Naive thymus-derived CD8-positive, alpha-beta T cell (primary cell): ENCODE data around the gene BAMBI. TPM values are rescaled to one million over a fixed set of nuclear protein-coding genes. Genes with fewer than 3 reads are reported as not detected.
A peak's percentile ranks its signal among the peaks of the same experiment; 100 is the strongest.

ENCODE experiments used
- ATAC-seq, 2 donors: fragments of 150-1000 bp; cut with Tn5 transposase in 1 of 2; sonication (Bioruptor Pico), chemical (Tn5 transposase) in 1 of 2; 1 replicate in 1 of 2; 2 replicates in 1 of 2; pipeline ENCODE4 v1.10.0; 2021; ENCODE audit warnings: mild to moderate bottlenecking in 2 of 2, moderate library complexity in 2 of 2
- POLR2A ChIA-PET: fragments of 350-600 bp; sonication (Branson Sonifier 250); formaldehyde crosslinking; loops from one replicate; lab custom pipeline; 2021; ENCODE audit warnings: antibody characterized with exemption; lab: Charles Lee
- DNase-seq, 10 donors: peaks; one replicate each; pipeline versions ENCODE4 v3.0.0 to v3.0.0-alpha.2; 2020 to 2022
- H3K27ac Mint-ChIP-seq, 10 donors: one replicate each; pipeline ENCODE4 v1.8.0; 2020 to 2022; ENCODE audit warnings: mild to moderate bottlenecking in 10 of 10, mixed read lengths in 10 of 10, moderate library complexity in 4 of 10, inconsistent platforms in 1 of 10
- H3K27me3 Mint-ChIP-seq, 5 donors: one replicate each; pipeline ENCODE4 v1.8.0; 2021 to 2022; ENCODE audit warnings: mixed read lengths in 5 of 5
- H3K36me3 Mint-ChIP-seq, 3 donors: one replicate each; pipeline ENCODE4 v1.8.0; 2020 to 2022; ENCODE audit warnings: mixed read lengths in 3 of 3, mild to moderate bottlenecking in 2 of 3, inconsistent platforms in 1 of 3
- H3K4me1 Mint-ChIP-seq, 4 donors: one replicate each; pipeline ENCODE4 v1.8.0; 2021 to 2022; ENCODE audit warnings: mixed read lengths in 4 of 4
- H3K4me3 Mint-ChIP-seq, 10 donors: one replicate each; pipeline ENCODE4 v1.8.0; 2020 to 2022; ENCODE audit warnings: mild to moderate bottlenecking in 10 of 10, mixed read lengths in 10 of 10, moderate library complexity in 6 of 10, inconsistent platforms in 1 of 10
- H3K9me3 Mint-ChIP-seq, 9 donors: one replicate each; pipeline ENCODE4 v1.8.0; 2020 to 2022; ENCODE audit warnings: mixed read lengths in 9 of 9, mild to moderate bottlenecking in 3 of 9, inconsistent platforms in 1 of 9, moderate library complexity in 1 of 9
- polyA plus RNA-seq, 3 donors: library from polyadenylated mRNA; unstranded; fragments of 300-500 nt; fragmentation: Illumina TruSeq; gene quantifications; one replicate each; pipeline ENCODE4 v1.2.3, GENCODE V29; 2021
- total RNA-seq, 8 experiments: library from RNA in 2 of 8; stranded (reverse) in 2 of 8; gene quantifications; one replicate each; pipeline ENCODE4 v1.2.3 and lab custom pipeline; 2021 to 2026

Gene BAMBI
- total and polyA plus RNA-seq, 5 experiments from 2014 or later: 0.19 TPM; not detected in 4

DNA sequence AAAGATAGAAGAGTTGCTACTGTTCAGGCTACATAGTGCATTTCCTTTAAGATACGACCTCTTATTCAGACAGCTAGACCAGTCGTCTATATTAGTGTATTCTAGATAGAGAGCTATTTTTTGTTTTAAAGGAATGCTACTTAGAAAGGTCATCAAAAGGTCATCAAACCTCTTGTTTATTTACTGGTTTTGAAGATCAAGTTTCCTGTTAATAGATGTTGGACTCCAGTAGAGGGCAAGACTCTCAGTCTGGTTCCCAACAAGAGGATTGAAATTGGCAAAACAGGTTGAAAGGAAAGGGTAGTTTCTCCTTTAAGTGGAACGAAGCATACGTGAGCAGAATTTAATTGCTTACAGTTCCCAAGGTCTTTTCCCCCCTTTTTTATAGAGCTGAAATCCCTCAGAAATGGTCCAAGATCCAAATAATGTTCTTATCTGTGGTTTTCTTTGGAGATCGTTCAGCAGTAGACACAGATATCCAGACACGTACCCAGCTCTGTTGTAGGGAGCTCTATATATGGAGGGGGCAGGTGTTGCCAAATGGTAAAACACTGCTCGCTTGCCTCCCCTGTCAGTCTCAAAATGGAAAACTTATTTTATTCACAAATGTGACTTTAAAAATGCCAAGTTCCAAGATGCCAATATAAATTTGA lies 37.2 kb downstream of the BAMBI start:
- Mint-ChIP-seq H3K4me1 (no peaks in the 10 kb centered on the region), H3K27me3 (peaks cover 0 to 10% (median 5%) of the 10 kb centered on the region in 5 donors), H3K4me3 (no peak overlapping the region), H3K9me3 (no peaks in the 10 kb centered on the region), H3K36me3 (no peaks in the 10 kb centered on the region), H3K27ac (no peak overlapping the region)
- POLR2A ChIA-PET: no interaction called here
- ATAC-seq (no peak), DNase-seq (no peak)

DNA sequence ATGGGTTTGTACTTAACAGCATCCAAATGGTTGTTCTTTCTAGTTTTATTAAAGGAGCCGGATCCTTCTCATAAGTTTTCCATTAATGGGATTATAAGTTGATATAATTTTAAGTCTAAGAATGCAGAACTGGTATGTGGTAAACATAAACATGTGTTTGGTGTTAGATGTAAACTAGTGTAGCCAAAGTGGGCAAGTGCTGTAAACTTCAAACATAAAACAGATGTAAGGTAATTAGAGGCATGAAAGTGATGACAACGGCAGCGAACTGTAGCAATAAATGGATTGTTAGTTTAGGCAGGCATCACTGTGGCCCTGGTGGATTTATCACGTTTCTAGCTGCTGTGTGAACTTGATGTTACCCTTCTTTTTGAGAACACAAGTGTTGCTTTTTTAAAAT lies 37.9 kb downstream of the BAMBI start:
- POLR2A ChIA-PET: no interaction called here
- DNase-seq: no peak
- Mint-ChIP-seq H3K9me3 (no peaks in the 10 kb centered on the region), H3K36me3 (no peaks in the 10 kb centered on the region), H3K4me1 (no peaks in the 10 kb centered on the region), H3K27me3 (peaks cover 0 to 12% (median 6%) of the 10 kb centered on the region in 5 donors), H3K27ac (no peak overlapping the region), H3K4me3 (no peak overlapping the region)
- no peak for ATAC-seq

DNA sequence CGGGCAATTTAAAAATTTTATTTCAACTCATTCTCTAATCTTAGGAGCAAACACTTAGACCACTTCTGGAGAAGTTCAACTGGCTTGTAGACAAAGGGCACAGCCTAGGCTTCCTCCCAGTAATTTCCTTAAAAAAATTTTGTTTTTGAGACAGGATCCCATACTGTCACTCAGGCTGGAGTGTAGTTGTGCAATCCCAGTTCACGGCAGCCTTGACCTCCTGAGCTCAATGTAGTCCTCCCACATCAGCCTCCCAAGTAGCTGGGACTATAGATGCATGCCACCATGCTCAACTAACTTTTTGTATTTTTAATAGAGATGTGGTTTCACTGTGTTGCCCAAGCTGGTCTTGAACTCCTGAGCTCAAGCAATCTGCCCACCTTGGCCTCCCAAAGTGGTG lies 38.4 kb downstream of the BAMBI start:
- ATAC-seq (no peak), DNase-seq (no peak)
- POLR2A ChIA-PET: no interaction called here
- Mint-ChIP-seq H3K27me3 (peaks cover 1 to 14% (median 6%) of the 10 kb centered on the region in 5 donors), H3K36me3 (no peaks in the 10 kb centered on the region), H3K9me3 (no peaks in the 10 kb centered on the region), H3K27ac (no peak overlapping the region), H3K4me3 (no peak overlapping the region), H3K4me1 (no peaks in the 10 kb centered on the region)

DNA sequence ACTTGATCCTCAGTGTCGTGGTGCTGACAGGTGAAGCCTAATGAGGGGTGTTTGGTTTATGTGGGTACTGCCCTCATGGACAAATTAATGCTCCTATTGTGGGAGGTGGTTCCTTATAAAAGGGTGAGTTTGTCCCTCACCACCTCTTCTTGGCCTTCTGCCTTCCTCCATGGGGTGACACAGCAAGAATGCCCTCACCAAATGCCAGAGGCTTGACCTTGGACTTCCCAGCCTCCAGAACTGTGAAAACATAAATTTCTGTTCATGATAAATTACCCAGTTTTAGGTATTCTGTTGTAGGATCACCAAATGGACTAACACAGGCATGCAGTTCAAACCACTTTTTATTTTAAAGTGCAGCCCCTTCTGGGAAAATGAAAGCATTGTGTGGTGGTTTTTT lies 39.4 kb downstream of the BAMBI start:
- DNase-seq (no peak), ATAC-seq (no peak)
- peaks cover 8 to 24% (median 11%) of the 10 kb centered on the region in 5 donors for H3K27me3 Mint-ChIP-seq
- H3K4me1 Mint-ChIP-seq: peaks cover 0 to 3% (median 1%) of the 10 kb centered on the region in 4 donors
- POLR2A ChIA-PET: no interaction called here
- H3K27ac Mint-ChIP-seq: no peak overlapping the region
- H3K9me3 Mint-ChIP-seq: no peaks in the 10 kb centered on the region
- H3K4me3 Mint-ChIP-seq: no peak overlapping the region
- no peaks in the 10 kb centered on the region for H3K36me3 Mint-ChIP-seq

DNA sequence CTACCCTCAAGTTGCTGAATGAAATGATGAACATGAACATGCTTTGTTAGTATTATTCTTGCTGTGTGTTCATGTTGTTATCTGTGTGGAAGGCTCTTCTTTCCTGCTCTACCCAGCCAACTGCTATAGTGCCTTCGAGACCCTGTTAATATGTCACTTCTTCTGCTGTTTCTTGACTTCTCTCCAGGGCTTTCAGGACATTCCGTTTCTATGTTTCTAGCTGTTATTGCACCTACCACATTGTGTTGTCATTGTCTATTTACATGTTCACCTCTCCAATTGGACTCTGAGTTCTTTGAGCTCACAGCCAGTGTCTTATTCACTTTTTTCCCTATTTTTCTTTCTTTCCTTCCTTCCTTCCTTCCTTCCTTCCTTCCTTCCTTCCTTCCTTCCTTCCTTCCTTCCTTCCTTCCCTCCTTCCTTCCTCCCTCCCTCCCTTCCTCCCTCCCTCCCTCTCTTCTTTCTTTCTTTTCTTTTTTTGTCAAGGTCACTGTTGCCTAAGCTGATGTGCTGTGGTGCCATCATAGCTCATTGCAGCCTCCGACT lies 40.4 kb downstream of the BAMBI start:
- no peak for DNase-seq
- ATAC-seq: no peak
- no peak overlapping the region for H3K4me3 Mint-ChIP-seq
- H3K27ac Mint-ChIP-seq: no peak overlapping the region
- H3K27me3 Mint-ChIP-seq: peaks cover 8 to 32% (median 15%) of the 10 kb centered on the region in 5 donors
- no peaks in the 10 kb centered on the region for H3K9me3 Mint-ChIP-seq
- no peaks in the 10 kb centered on the region for H3K36me3 Mint-ChIP-seq
- peaks cover 0 to 11% (median 8%) of the 10 kb centered on the region in 4 donors for H3K4me1 Mint-ChIP-seq
- POLR2A ChIA-PET: no interaction called here

DNA sequence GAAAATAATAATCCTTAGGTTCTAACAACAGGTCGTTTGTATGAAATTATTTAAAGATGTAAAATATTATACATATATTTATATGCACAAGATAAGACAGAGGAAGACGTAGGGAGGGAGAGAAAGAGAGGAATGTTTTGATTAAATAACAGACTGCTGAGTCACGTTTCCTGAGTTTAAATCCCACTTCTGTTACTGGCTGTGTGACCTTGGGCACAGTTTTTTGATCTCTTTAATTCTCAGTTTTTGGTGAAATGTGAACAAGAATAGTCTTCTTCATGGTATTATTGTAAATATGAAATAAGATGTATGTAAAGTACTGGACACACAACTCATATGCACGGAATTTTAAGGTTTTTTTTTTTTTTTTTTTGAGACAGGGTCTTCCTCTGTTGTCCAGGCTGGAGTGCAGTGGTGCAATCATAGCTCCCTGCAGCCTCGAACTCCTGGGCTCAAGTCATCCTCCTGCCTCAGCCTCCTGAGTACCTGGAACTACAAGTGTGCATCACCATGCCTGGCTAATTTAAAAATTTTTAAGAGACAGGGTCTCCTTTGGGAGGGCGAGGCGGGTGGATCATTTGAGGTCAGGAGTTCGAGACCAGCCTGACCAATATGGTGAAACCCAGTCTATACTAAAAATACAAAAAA lies 42.6 kb downstream of the BAMBI start:
- Mint-ChIP-seq H3K27me3 (peaks cover 17 to 37% (median 24%) of the 10 kb centered on the region in 5 donors), H3K27ac (no peak overlapping the region), H3K4me1 (peaks cover 0 to 13% (median 8%) of the 10 kb centered on the region in 4 donors), H3K36me3 (no peaks in the 10 kb centered on the region), H3K4me3 (no peak overlapping the region), H3K9me3 (no peaks in the 10 kb centered on the region)
- DNase-seq (no peak), ATAC-seq (no peak)
- POLR2A ChIA-PET: no interaction called here

DNA sequence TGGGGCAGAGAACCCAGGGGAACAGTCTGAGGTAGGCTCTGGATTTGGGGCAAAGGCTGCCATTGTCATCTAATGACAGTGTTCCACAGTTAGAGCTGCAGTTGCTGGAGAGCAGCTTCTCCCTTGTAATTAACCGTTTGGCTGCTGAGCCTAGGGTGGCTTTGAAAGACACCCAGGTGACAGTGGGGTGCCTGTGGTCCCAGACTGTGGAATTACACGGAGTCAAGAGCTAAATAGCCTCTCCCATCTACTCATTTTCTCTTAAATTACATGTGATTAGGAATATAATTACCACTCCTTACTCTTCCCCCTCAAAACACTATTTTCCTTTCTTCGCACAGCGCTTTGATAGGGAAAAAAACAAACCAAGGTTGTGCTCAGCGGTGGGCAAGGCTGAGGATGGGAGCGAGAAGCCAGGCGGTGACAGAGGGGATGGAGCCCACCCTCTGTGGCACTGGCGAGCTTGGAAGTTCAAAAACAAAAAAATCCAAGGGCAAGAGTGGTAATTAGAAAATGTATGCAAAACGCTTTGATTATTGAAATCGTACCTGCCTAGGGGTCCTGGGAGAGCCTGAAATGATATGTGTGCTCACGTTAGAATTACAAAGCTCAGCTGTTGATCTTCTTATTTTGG lies 44.1 kb downstream of the BAMBI start:
- no peaks in the 10 kb centered on the region for H3K9me3 Mint-ChIP-seq
- H3K27me3 Mint-ChIP-seq: peaks cover 19 to 40% (median 26%) of the 10 kb centered on the region in 5 donors
- H3K27ac Mint-ChIP-seq: peak overlapping the region in 1 of 10 donors; percentile 65
- POLR2A ChIA-PET: no interaction called here
- no peak for DNase-seq
- peak overlapping the region in 3 of 10 donors; percentile 35 to 70 (median 52) for H3K4me3 Mint-ChIP-seq
- peaks cover 0 to 13% (median 8%) of the 10 kb centered on the region in 4 donors for H3K4me1 Mint-ChIP-seq
- ATAC-seq: no peak
- H3K36me3 Mint-ChIP-seq: no peaks in the 10 kb centered on the region

DNA sequence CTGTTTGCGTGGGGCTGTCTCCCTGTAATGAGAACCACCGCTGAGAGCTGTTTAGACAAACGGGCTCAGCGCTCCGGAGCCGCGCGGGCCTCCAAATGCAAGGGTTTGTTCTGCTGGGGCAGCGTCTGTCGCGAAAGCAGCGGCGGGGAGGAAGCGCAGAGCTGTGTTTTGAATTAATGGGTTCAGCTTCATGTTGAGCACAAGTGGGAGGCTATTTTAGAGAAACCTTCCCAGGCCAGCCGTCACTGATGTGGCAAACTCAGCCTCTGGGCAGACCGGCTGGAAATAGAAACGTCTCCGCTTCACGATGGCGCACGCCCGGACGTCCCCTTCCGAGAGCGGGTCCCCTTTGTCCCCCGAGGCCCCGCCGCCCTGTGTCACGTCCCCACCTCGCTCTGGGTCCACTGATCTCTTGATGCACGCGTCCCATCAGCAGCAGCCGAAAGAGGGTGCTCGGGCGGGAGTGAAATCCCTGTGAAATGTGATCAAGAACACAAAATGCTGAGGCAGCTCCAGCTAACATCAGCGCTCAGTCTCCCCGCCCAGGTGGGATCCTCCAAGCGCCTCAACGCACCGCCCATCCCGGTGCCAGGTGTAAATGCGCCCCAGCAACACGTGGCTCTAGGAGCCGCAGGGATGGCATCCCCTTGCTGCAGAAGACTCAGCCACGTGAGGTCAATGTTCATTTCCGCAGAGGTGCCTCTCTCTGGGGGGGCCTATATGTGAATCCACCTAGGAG lies 44.9 kb downstream of the BAMBI start:
- ATAC-seq: no peak

DNA sequence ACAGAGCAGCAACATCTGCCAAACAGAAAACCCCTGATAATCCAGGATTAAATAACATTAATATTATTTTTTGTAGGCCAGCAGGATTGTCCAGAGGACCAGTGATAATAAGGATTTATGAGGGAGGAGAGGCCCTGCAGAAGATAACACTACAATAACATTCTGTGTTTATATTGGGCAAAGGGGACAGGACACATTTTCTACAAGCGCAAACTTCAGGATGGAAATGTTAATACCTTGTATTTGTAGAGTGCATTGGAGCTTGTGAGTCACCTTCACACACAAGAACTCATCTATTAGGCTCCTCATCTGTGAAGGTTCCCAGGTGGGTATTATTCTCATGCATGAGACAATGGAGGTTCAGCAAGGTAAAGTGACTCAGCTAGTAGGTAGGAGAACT lies 51.0 kb downstream of the BAMBI start:
- Mint-ChIP-seq H3K27ac (no peak overlapping the region), H3K4me3 (no peak overlapping the region), H3K9me3 (peaks cover 0 to 6% (median 1%) of the 10 kb centered on the region in 9 donors), H3K27me3 (peaks cover 8 to 50% (median 20%) of the 10 kb centered on the region in 5 donors), H3K36me3 (no peaks in the 10 kb centered on the region), H3K4me1 (peaks cover 0 to 3% (median 0%) of the 10 kb centered on the region in 4 donors)
- ATAC-seq: no peak
- DNase-seq: no peak
- POLR2A ChIA-PET: no interaction called here

More for the DNA sequence above, 44.9 kb downstream of the BAMBI start:
- H3K27ac Mint-ChIP-seq: peak overlapping the region in 1 of 10 donors; percentile 79
- no peaks in the 10 kb centered on the region for H3K9me3 Mint-ChIP-seq
- peaks cover 0 to 13% (median 8%) of the 10 kb centered on the region in 4 donors for H3K4me1 Mint-ChIP-seq
- peaks cover 19 to 43% (median 30%) of the 10 kb centered on the region in 5 donors for H3K27me3 Mint-ChIP-seq
- no peaks in the 10 kb centered on the region for H3K36me3 Mint-ChIP-seq
- POLR2A ChIA-PET: no interaction called here
- peak overlapping the region in 9 of 10 donors; percentile 20 to 70 (median 52) for H3K4me3 Mint-ChIP-seq
- DNase-seq: no peak

DNA sequence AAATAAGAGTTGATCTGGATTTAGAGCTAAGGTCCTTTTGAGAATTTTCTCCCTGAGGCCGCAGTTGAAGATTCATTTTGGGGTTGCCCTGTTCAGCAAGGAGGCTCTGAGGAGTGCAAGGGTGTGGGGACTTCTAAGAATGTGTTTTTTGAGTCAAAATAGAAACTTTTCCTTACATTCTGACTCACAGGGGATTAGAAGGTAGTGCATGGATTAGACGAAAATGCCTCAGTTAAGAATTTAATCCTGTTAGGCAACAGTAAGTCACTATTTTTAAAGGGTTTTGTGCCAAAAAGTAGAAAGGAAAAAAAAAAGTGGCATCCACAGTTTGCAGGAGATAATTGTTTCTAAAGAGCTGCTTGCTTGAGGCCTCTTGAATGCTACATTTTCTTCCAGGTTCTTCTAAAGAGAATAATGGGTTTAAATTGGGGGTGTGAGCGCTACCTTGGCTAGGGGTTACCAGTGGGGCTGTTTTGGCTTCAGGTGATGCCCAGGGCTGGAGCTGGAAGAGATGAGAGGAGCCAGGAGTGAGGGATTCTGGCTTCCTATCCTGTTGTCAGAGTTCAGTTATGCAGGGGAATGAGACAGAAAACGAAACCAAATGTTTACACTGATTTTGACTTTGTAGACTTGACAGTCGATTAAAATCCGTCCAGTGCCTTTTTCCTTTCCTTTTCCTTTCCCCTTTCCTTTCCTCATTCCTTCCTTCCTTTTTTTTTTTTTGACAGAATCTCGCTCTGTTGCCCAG lies 52.9 kb downstream of the BAMBI start:
- Mint-ChIP-seq H3K4me3 (no peak overlapping the region), H3K4me1 (peaks cover 0 to 3% (median 0%) of the 10 kb centered on the region in 4 donors), H3K9me3 (peaks cover 0 to 14% (median 5%) of the 10 kb centered on the region in 9 donors)

DNA sequence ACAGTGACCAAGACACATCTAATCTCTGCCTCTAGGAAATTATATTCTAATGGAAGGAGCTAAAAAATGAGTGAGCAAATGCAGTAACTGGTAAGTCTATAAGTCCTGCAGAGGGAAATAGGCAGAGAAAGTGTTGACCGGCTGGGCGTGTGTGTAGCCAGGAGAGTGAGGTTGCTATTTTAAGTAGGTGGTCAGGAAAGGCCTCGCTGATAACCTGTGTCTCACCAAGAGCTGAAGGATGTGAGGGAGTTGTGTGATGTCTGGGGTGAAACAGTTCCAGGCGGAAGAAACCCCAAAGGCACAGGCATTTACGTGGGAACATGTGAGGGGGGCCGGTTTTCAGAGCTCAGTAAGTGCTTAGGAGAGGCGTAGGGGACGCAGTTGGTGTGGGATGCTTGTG lies 54.8 kb downstream of the BAMBI start:
- DNase-seq: no peak
- no peak for ATAC-seq
- Mint-ChIP-seq H3K4me1 (peaks cover 0 to 3% (median 0%) of the 10 kb centered on the region in 4 donors), H3K36me3 (no peaks in the 10 kb centered on the region), H3K27me3 (peaks cover 2 to 35% (median 6%) of the 10 kb centered on the region in 5 donors), H3K4me3 (no peak overlapping the region), H3K9me3 (peaks cover 0 to 14% (median 5%) of the 10 kb centered on the region in 9 donors), H3K27ac (no peak overlapping the region)
- POLR2A ChIA-PET: no interaction called here

More for the DNA sequence above, 52.9 kb downstream of the BAMBI start:
- peaks cover 3 to 40% (median 14%) of the 10 kb centered on the region in 5 donors for H3K27me3 Mint-ChIP-seq
- POLR2A ChIA-PET: no interaction called here
- H3K27ac Mint-ChIP-seq: no peak overlapping the region
- no peaks in the 10 kb centered on the region for H3K36me3 Mint-ChIP-seq
- DNase-seq (no peak), ATAC-seq (no peak)
